Activated CD8-positive, alpha-beta T cell treated with anti-CD3 and anti-CD28 coated beads, Interleukin-2, amount 10 ng/mL, durations not matched to agents 7 days and 5 days (primary cell): ENCODE data around the gene FRMPD2. TPM values are rescaled to one million over a fixed set of nuclear protein-coding genes. Genes with fewer than 3 reads are reported as not detected.

Source experiments
- ATAC-seq: fragments of 150-1000 bp; cut with Tn5 transposase; one replicate; pipeline ENCODE4 v1.10.0; 2021; ENCODE audit warnings: moderate library complexity
- CTCF ChIA-PET: fragments of 350-600 bp; sonication (Branson Sonifier 250); formaldehyde crosslinking; loops from one replicate; lab custom pipeline; 2021; ENCODE audit warnings: antibody characterized with exemption; lab: Charles Lee
- POLR2A ChIA-PET: fragments of 350-600 bp; sonication (Branson Sonifier 250); formaldehyde crosslinking; loops from one replicate; lab custom pipeline; 2021; ENCODE audit warnings: antibody characterized with exemption; lab: Charles Lee
- DNase-seq: peaks from one replicate; pipeline ENCODE4 v3.0.0-alpha.2; 2020
- H3K27ac Mint-ChIP-seq: one replicate; pipeline ENCODE4 v1.8.0; 2021; ENCODE audit warnings: mild to moderate bottlenecking, mixed read lengths
- H3K27me3 Mint-ChIP-seq: one replicate; pipeline ENCODE4 v1.8.0; 2021; ENCODE audit warnings: low read depth, mixed read lengths
- H3K36me3 Mint-ChIP-seq: one replicate; pipeline ENCODE4 v1.8.0; 2021; ENCODE audit warnings: low read depth, mixed read lengths
- H3K4me1 Mint-ChIP-seq: one replicate; pipeline ENCODE4 v1.8.0; 2021; ENCODE audit warnings: low read depth, mixed read lengths
- H3K4me3 Mint-ChIP-seq: one replicate; pipeline ENCODE4 v1.8.0; 2021; ENCODE audit warnings: mild to moderate bottlenecking, mixed read lengths
- H3K9me3 Mint-ChIP-seq: one replicate; pipeline ENCODE4 v1.8.0; 2022; ENCODE audit warnings: mixed read lengths; ENCODE audit not compliant: insufficient read depth
- total RNA-seq, 2 experiments: library from RNA; stranded (reverse); gene quantifications; one replicate each; pipeline ENCODE4 v1.2.3, GENCODE V29; 2021

The FRMPD2 gene, protein sequence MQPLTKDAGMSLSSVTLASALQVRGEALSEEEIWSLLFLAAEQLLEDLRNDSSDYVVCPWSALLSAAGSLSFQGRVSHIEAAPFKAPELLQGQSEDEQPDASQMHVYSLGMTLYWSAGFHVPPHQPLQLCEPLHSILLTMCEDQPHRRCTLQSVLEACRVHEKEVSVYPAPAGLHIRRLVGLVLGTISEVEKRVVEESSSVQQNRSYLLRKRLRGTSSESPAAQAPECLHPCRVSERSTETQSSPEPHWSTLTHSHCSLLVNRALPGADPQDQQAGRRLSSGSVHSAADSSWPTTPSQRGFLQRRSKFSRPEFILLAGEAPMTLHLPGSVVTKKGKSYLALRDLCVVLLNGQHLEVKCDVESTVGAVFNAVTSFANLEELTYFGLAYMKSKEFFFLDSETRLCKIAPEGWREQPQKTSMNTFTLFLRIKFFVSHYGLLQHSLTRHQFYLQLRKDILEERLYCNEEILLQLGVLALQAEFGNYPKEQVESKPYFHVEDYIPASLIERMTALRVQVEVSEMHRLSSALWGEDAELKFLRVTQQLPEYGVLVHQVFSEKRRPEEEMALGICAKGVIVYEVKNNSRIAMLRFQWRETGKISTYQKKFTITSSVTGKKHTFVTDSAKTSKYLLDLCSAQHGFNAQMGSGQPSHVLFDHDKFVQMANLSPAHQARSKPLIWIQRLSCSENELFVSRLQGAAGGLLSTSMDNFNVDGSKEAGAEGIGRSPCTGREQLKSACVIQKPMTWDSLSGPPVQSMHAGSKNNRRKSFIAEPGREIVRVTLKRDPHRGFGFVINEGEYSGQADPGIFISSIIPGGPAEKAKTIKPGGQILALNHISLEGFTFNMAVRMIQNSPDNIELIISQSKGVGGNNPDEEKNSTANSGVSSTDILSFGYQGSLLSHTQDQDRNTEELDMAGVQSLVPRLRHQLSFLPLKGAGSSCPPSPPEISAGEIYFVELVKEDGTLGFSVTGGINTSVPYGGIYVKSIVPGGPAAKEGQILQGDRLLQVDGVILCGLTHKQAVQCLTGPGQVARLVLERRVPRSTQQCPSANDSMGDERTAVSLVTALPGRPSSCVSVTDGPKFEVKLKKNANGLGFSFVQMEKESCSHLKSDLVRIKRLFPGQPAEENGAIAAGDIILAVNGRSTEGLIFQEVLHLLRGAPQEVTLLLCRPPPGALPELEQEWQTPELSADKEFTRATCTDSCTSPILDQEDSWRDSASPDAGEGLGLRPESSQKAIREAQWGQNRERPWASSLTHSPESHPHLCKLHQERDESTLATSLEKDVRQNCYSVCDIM (N-terminal part only)
- not detected for total RNA-seq

- ChIA-PET CTCF (no interaction called here), POLR2A (no interaction called here)
- Mint-ChIP-seq H3K4me1 (no peaks in the 10 kb centered on the region), H3K27me3 (peaks cover 5% of the 10 kb centered on the region), H3K9me3 (no peaks in the 10 kb centered on the region), H3K27ac (no peak within 1 kb of the TSS), H3K36me3 (no peaks in the 10 kb centered on the region), H3K4me3 (no peak within 1 kb of the TSS)
- ATAC-seq, result no peak
- no peak for DNase-seq
Observed at GRCh38 chr10:48274636-48275035, at the start of gene FRMPD2. Gene FRMPD2 (minus strand): TSS chr10:48274696. CDS start chr10:48274567, 129 bp downstream.

GRCh38 chr10:48322017-48322416, 47.5 kb upstream of the FRMPD2 start:
- Mint-ChIP-seq H3K27ac (no peak overlapping the region), H3K27me3 (no peaks in the 10 kb centered on the region), H3K9me3 (no peaks in the 10 kb centered on the region), H3K36me3 (peaks cover 8% of the 10 kb centered on the region), H3K4me1 (peaks cover 2% of the 10 kb centered on the region), H3K4me3 (no peak overlapping the region)
- DNase-seq, result no peak
- ChIA-PET CTCF (no interaction called here), POLR2A (no interaction called here)
- ATAC-seq, result no peak

- Mint-ChIP-seq H3K9me3 (no peaks in the 10 kb centered on the region), H3K27me3 (no peaks in the 10 kb centered on the region), H3K27ac (no peak overlapping the region), H3K4me3 (no peak overlapping the region), H3K36me3 (no peaks in the 10 kb centered on the region), H3K4me1 (peaks cover 6% of the 10 kb centered on the region)
- ATAC-seq, result no peak
- POLR2A ChIA-PET, result no interaction called here
- no peak for DNase-seq
- CTCF ChIA-PET, result interaction anchor here (1.3 kb wide), 1 partner anchor 10 kb away, joined by 3 read pairs; no protein-coding TSS in a partner anchor
Observed at GRCh38 chr10:48317321-48317990, 43.0 kb upstream of the FRMPD2 start.

DNA sequence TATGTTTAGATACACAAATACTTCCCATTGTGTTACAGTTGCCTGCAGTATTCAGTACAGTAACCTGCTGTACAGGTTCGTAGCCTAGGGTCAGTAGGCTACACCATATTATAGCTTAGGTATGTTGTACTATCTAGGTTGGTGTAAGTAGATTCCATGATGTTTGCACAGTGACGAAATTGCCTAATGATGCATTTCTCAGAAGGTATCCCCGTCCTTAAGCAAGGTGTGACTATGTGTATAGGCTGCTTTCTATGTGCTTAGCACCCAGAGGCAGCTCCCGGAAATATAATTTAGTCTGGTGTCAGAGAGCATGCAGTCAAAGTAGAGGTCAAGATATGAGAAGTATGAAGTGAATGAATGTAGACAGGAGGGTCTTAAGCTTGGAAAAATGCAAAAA, 41.7 kb upstream of the FRMPD2 start:
- POLR2A ChIA-PET, result no interaction called here
- DNase-seq, result no peak
- H3K27me3 Mint-ChIP-seq, result no peaks in the 10 kb centered on the region
- no peak overlapping the region for H3K27ac Mint-ChIP-seq
- CTCF ChIA-PET, result no interaction called here
- H3K36me3 Mint-ChIP-seq, result no peaks in the 10 kb centered on the region
- H3K9me3 Mint-ChIP-seq, result no peaks in the 10 kb centered on the region
- peaks cover 17% of the 10 kb centered on the region for H3K4me1 Mint-ChIP-seq
- no peak for ATAC-seq
- H3K4me3 Mint-ChIP-seq, result no peak overlapping the region

GRCh38 chr10:48314107-48314506, 39.6 kb upstream of the FRMPD2 start:
- POLR2A ChIA-PET, result no interaction called here
- H3K4me3 Mint-ChIP-seq, result no peak overlapping the region
- H3K4me1 Mint-ChIP-seq, result peaks cover 27% of the 10 kb centered on the region
- DNase-seq (no peak), ATAC-seq (no peak)
- CTCF ChIA-PET, result no interaction called here
- no peaks in the 10 kb centered on the region for H3K36me3 Mint-ChIP-seq
- no peaks in the 10 kb centered on the region for H3K27me3 Mint-ChIP-seq
- no peak overlapping the region for H3K27ac Mint-ChIP-seq
- H3K9me3 Mint-ChIP-seq, result no peaks in the 10 kb centered on the region

DNA sequence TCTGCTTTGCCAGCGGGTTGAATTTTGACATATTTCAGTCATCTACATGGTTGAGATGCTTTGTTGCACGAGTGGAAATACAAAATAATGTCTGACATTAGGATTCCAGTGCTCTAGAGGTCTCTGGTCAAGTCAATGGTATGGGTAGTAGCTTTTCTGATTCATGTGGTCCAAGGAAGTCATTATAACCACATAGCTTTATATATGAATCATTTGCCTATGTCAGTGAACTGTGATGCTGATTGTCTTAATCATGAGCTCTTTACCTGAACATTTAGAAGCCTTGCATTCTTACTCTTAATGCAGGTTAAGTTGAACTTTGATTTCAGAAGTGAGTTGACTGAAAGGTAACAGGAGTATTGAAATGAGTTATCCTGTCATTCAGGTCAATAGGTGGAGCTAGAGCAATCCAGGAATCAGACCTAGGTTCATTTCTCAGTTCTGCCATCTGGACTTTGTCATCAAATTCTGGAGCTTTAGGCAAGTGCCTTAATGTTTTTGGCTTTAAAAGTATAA, 35.3 kb upstream of the FRMPD2 start:
- H3K4me3 Mint-ChIP-seq, result no peak overlapping the region
- peaks cover 43% of the 10 kb centered on the region for H3K4me1 Mint-ChIP-seq
- ATAC-seq, result no peak
- H3K27me3 Mint-ChIP-seq, result no peaks in the 10 kb centered on the region
- H3K9me3 Mint-ChIP-seq, result no peaks in the 10 kb centered on the region
- no peak overlapping the region for H3K27ac Mint-ChIP-seq
- no peak for DNase-seq
- CTCF ChIA-PET, result interaction anchor here (0.9 to 2.3 kb wide), 12 partner anchors 9 to 494 kb away, joined by 3 to 10 read pairs (median 4); no protein-coding TSS in a partner anchor
- POLR2A ChIA-PET, result interaction anchor here (0.7 to 1.1 kb wide), 2 partner anchors 81 to 133 kb away, joined by 3 read pairs; no protein-coding TSS in a partner anchor
- H3K36me3 Mint-ChIP-seq, result no peaks in the 10 kb centered on the region

- Mint-ChIP-seq H3K27ac (peak overlapping the region; percentile 75), H3K4me3 (peak overlapping the region; percentile 79), H3K9me3 (no peaks in the 10 kb centered on the region), H3K4me1 (peaks cover 37% of the 10 kb centered on the region), H3K36me3 (no peaks in the 10 kb centered on the region), H3K27me3 (no peaks in the 10 kb centered on the region)
- ChIA-PET POLR2A (no interaction called here), CTCF (interaction anchor here (1.3 kb wide), 1 partner anchor 10 kb away, joined by 3 read pairs; no protein-coding TSS in a partner anchor)
- ATAC-seq, result no peak
- no peak for DNase-seq
Observed at GRCh38 chr10:48307711-48308018, 33.2 kb upstream of the FRMPD2 start.

GRCh38 chr10:48306870-48307710, 32.6 kb upstream of the FRMPD2 start:
- peak overlapping the region; percentile 79 for H3K4me3 Mint-ChIP-seq

GRCh38 chr10:48306265-48306869, 31.9 kb upstream of the FRMPD2 start, which contains the start of gene MAPK8:
Gene MAPK8 (plus strand): TSS chr10:48306677. CDS start chr10:48401661, 94,984 bp downstream.
- peak within 1 kb of the TSS; percentile 79 for H3K4me3 Mint-ChIP-seq
- POLR2A ChIA-PET, result no interaction called here
- H3K27ac Mint-ChIP-seq, result peak within 1 kb of the TSS; percentile 75
- CTCF ChIA-PET, result interaction anchor here (1.0 kb wide), 1 partner anchor 18 kb away, joined by 3 read pairs; no protein-coding TSS in a partner anchor
- DNase-seq (peak; percentile 91), ATAC-seq (peak; percentile 90)
- no peaks in the 10 kb centered on the region for H3K9me3 Mint-ChIP-seq
- no peaks in the 10 kb centered on the region for H3K36me3 Mint-ChIP-seq
- H3K4me1 Mint-ChIP-seq, result peaks cover 26% of the 10 kb centered on the region
- no peaks in the 10 kb centered on the region for H3K27me3 Mint-ChIP-seq

More at GRCh38 chr10:48306870-48307710, 32.6 kb upstream of the FRMPD2 start:
- Mint-ChIP-seq H3K9me3 (no peaks in the 10 kb centered on the region), H3K36me3 (no peaks in the 10 kb centered on the region), H3K4me1 (peaks cover 33% of the 10 kb centered on the region), H3K27me3 (no peaks in the 10 kb centered on the region), H3K27ac (peak overlapping the region; percentile 75)
- ATAC-seq (peak; percentile 66), DNase-seq (peak; percentile 63)
- CTCF ChIA-PET, result interaction anchor here (1.3 kb wide), 1 partner anchor 10 kb away, joined by 3 read pairs; no protein-coding TSS in a partner anchor
- POLR2A ChIA-PET, result no interaction called here

GRCh38 chr10:48305905-48306264, 31.4 kb upstream of the FRMPD2 start:
- no peaks in the 10 kb centered on the region for H3K9me3 Mint-ChIP-seq
- peak overlapping the region; percentile 48 for H3K27ac Mint-ChIP-seq
- no peaks in the 10 kb centered on the region for H3K36me3 Mint-ChIP-seq
- no peak for DNase-seq
- no peak for ATAC-seq
- no peaks in the 10 kb centered on the region for H3K27me3 Mint-ChIP-seq
- peak overlapping the region; percentile 61 for H3K4me3 Mint-ChIP-seq
- ChIA-PET POLR2A (no interaction called here), CTCF (interaction anchor here (1.0 kb wide), 1 partner anchor 18 kb away, joined by 3 read pairs; no protein-coding TSS in a partner anchor)
- peaks cover 26% of the 10 kb centered on the region for H3K4me1 Mint-ChIP-seq
